ENCODE measurements around the gene COL6A1. TPM values are rescaled to one million over a fixed set of nuclear protein-coding genes. Genes with fewer than 3 reads are reported as not detected.
"Not testable (repeated sequence)": the region's sequence is repeated elsewhere in the genome, so short reads cannot be mapped to it uniquely, and the experiment has no call there.

Gene COL6A1
- total and polyA plus RNA-seq, 2 of the 13 experiments (the other 11 are each of a cell fraction or from before 2014, with no cell fraction given) = 3.1 to 4.8 TPM

DNA sequence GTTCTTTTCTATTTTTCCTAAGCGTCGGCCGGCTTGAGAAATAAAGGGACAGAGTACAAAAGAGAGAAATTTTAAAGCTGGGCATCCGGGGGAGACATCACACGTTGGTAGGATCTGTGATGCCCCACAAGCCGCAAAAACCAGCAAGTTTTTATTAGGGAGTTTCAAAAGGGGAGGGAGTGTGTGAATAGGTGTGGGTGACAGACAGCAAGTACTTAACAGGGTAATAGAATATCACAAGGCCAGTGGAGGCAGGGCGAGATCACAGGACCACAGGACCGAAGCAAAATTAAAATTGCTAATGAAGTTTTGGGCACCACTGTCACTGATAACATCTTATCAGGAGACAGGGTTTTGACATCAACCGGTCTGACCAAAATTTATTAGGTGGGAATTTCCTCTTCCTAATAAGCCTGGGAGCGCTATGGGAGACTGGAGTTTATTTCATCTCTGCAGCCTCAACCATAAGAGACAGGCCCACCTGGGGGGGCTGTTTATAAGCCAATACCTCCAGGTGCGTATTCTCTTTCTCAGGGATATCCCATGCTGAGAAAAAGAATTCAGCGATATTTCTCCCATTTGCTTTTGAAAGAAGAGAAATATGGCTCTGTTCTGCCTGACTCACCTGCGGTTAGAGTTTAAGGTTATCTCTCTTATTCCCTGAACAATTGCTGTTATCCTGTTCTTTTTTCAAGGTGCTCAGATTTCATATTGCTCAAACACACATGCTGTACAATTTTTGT is 5.7 kb upstream of the COL6A1 start:
- H3K79me2 ChIP-seq (ENCODE audit: insufficient read depth, low read length); POLR2A ChIA-PET; H3K9ac ChIP-seq (ENCODE audit: insufficient read depth, low read depth, low read length); H3K4me3 ChIP-seq (replicated peaks in 1 of 3; ENCODE audit: insufficient read depth in 1 of 3, low read depth in 2 of 3, low read length in 3 of 3); DNase-seq (ENCODE audit: low spot score); H3K27ac ChIP-seq (ENCODE audit: extremely low read length, insufficient read depth, low read length); ATAC-seq; H4K20me1 ChIP-seq (ENCODE audit: insufficient read depth, low read length); FAIRE-seq; H3K9me3 ChIP-seq (ENCODE audit: low read length); H3K4me2 ChIP-seq (ENCODE audit: low read depth, low read length); H2AFZ ChIP-seq (ENCODE audit: low read length); CTCF ChIA-PET (ENCODE audit: low intra/inter-chr PET ratio, low total read pairs); BruUV-seq (replicated peaks); H3K36me3 ChIP-seq (replicated peaks in 1 of 2; ENCODE audit: control insufficient read depth in 1 of 2, insufficient read depth in 2 of 2, low read length in 2 of 2): not testable (repeated sequence)
- Histone ChIP-seq H3K4me1 (ENCODE audit: insufficient read depth, low read length) (peaks cover 26% of the 10 kb centered on the region), H3K27me3 (ENCODE audit: control insufficient read depth in 1 of 2, insufficient read depth in 2 of 2, low read length in 2 of 2) (peaks cover 19 to 62% of the 10 kb centered on the region in 2 experiments)
- in situ Hi-C loops (cut with HindIII; ENCODE audit: extremely low pct_ligation_motif_present, low pct_unique_long_range_greater_than_20kb) = loop anchor here (10.0 kb wide), 1 partner anchor 309 kb away; the partner anchor contains the start of genes MCM3AP and YBEY
- intact Hi-C loops (cut with micrococcal nuclease; ENCODE audit: unreplicated experiment) = loop anchor here (10.0 kb wide), 1 partner anchor 219 kb away; no protein-coding TSS in a partner anchor
- 60% methylated on average over 13 of the region's 13 CpGs for WGBS (ENCODE audit: low lambda C conversion rate)

DNA sequence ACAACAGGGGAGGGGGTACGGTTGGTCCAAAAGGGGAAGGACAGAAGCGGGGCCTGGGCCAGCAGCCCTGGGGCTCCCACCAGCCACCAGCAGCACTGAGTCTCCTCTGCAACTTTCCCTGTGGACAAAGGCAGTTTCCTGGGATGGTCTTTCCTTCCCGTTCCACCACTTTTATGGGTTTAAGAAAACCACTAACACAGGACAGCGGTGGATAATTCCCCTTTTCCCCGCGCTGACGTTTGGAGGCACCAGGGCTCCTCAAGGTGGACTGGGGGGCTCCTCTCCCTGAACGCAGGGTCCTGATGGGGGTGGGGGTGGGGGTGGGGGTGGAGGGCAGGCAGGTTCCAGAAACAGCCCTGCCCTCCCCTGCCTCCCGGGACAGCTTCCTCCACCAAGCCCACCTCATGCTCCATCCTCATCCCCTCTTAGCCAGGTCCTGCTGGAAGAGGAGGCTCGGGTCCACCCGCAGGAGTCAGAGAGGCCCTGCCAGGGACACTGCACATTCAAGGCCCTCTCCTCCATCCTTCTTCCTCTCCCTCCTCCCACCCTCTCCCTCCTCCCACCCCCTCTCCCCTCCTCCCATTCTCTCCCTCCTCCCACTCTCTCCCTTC is 4.8 kb upstream of the COL6A1 start:
- intact Hi-C loops (cut with micrococcal nuclease; ENCODE audit: unreplicated experiment) = loop anchor here (10.0 kb wide), 1 partner anchor 218 kb away; no protein-coding TSS in a partner anchor
- H3K4me2 ChIP-seq (ENCODE audit: low read depth, low read length) = no peak overlapping the region
- BruUV-seq (replicated peaks) = no TSS peak
- ATAC-seq = no peak
- POLR2A ChIA-PET = no interaction called here
- no peak for DNase-seq (ENCODE audit: low spot score)
- no peak overlapping the region for H3K27ac ChIP-seq (ENCODE audit: extremely low read length, insufficient read depth, low read length)
- no peak overlapping the region for H3K4me3 ChIP-seq (replicated peaks in 1 of 3; ENCODE audit: insufficient read depth in 1 of 3, low read depth in 2 of 3, low read length in 3 of 3)
- H3K9ac ChIP-seq (ENCODE audit: insufficient read depth, low read depth, low read length) = no peak overlapping the region
- CTCF ChIA-PET (ENCODE audit: low intra/inter-chr PET ratio, low total read pairs) = no interaction called here
- H3K9me3 ChIP-seq (ENCODE audit: low read length) = no peaks in the 10 kb centered on the region
- peaks cover 29% of the 10 kb centered on the region for H3K4me1 ChIP-seq (ENCODE audit: insufficient read depth, low read length)
- no peaks in the 10 kb centered on the region for H3K36me3 ChIP-seq (replicated peaks in 1 of 2; ENCODE audit: control insufficient read depth in 1 of 2, insufficient read depth in 2 of 2, low read length in 2 of 2)
- in situ Hi-C loops (cut with HindIII; ENCODE audit: extremely low pct_ligation_motif_present, low pct_unique_long_range_greater_than_20kb) = loop anchor here (10.0 kb wide), 1 partner anchor 308 kb away; the partner anchor contains the start of genes MCM3AP and YBEY
- H2AFZ ChIP-seq (ENCODE audit: low read length) = no peak overlapping the region
- peaks cover 16 to 57% of the 10 kb centered on the region in 2 experiments for H3K27me3 ChIP-seq (ENCODE audit: control insufficient read depth in 1 of 2, insufficient read depth in 2 of 2, low read length in 2 of 2)
- WGBS (ENCODE audit: low lambda C conversion rate) = 36% methylated on average over 6 of the region's 11 CpGs
- H4K20me1 ChIP-seq (ENCODE audit: insufficient read depth, low read length) = no peaks in the 10 kb centered on the region
- no peak for FAIRE-seq
- no peaks in the 10 kb centered on the region for H3K79me2 ChIP-seq (ENCODE audit: insufficient read depth, low read length)
- TF ChIP-seq, protein P1, sequence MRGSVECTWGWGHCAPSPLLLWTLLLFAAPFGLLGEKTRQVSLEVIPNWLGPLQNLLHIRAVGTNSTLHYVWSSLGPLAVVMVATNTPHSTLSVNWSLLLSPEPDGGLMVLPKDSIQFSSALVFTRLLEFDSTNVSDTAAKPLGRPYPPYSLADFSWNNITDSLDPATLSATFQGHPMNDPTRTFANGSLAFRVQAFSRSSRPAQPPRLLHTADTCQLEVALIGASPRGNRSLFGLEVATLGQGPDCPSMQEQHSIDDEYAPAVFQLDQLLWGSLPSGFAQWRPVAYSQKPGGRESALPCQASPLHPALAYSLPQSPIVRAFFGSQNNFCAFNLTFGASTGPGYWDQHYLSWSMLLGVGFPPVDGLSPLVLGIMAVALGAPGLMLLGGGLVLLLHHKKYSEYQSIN (CRISPR knock-in tag; IDR thresholded peaks at IDR 0.05; ENCODE audit: borderline replicate concordance) = no peak
- TF ChIP-seq, protein P2, sequence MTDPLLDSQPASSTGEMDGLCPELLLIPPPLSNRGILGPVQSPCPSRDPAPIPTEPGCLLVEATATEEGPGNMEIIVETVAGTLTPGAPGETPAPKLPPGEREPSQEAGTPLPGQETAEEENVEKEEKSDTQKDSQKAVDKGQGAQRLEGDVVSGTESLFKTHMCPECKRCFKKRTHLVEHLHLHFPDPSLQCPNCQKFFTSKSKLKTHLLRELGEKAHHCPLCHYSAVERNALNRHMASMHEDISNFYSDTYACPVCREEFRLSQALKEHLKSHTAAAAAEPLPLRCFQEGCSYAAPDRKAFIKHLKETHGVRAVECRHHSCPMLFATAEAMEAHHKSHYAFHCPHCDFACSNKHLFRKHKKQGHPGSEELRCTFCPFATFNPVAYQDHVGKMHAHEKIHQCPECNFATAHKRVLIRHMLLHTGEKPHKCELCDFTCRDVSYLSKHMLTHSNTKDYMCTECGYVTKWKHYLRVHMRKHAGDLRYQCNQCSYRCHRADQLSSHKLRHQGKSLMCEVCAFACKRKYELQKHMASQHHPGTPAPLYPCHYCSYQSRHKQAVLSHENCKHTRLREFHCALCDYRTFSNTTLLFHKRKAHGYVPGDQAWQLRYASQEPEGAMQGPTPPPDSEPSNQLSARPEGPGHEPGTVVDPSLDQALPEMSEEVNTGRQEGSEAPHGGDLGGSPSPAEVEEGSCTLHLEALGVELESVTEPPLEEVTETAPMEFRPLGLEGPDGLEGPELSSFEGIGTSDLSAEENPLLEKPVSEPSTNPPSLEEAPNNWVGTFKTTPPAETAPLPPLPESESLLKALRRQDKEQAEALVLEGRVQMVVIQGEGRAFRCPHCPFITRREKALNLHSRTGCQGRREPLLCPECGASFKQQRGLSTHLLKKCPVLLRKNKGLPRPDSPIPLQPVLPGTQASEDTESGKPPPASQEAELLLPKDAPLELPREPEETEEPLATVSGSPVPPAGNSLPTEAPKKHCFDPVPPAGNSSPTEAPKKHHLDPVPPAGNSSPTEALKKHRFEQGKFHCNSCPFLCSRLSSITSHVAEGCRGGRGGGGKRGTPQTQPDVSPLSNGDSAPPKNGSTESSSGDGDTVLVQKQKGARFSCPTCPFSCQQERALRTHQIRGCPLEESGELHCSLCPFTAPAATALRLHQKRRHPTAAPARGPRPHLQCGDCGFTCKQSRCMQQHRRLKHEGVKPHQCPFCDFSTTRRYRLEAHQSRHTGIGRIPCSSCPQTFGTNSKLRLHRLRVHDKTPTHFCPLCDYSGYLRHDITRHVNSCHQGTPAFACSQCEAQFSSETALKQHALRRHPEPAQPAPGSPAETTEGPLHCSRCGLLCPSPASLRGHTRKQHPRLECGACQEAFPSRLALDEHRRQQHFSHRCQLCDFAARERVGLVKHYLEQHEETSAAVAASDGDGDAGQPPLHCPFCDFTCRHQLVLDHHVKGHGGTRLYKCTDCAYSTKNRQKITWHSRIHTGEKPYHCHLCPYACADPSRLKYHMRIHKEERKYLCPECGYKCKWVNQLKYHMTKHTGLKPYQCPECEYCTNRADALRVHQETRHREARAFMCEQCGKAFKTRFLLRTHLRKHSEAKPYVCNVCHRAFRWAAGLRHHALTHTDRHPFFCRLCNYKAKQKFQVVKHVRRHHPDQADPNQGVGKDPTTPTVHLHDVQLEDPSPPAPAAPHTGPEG (CRISPR knock-in tag; IDR thresholded peaks at IDR 0.05) = no peak
- TF ChIP-seq, protein P3, sequence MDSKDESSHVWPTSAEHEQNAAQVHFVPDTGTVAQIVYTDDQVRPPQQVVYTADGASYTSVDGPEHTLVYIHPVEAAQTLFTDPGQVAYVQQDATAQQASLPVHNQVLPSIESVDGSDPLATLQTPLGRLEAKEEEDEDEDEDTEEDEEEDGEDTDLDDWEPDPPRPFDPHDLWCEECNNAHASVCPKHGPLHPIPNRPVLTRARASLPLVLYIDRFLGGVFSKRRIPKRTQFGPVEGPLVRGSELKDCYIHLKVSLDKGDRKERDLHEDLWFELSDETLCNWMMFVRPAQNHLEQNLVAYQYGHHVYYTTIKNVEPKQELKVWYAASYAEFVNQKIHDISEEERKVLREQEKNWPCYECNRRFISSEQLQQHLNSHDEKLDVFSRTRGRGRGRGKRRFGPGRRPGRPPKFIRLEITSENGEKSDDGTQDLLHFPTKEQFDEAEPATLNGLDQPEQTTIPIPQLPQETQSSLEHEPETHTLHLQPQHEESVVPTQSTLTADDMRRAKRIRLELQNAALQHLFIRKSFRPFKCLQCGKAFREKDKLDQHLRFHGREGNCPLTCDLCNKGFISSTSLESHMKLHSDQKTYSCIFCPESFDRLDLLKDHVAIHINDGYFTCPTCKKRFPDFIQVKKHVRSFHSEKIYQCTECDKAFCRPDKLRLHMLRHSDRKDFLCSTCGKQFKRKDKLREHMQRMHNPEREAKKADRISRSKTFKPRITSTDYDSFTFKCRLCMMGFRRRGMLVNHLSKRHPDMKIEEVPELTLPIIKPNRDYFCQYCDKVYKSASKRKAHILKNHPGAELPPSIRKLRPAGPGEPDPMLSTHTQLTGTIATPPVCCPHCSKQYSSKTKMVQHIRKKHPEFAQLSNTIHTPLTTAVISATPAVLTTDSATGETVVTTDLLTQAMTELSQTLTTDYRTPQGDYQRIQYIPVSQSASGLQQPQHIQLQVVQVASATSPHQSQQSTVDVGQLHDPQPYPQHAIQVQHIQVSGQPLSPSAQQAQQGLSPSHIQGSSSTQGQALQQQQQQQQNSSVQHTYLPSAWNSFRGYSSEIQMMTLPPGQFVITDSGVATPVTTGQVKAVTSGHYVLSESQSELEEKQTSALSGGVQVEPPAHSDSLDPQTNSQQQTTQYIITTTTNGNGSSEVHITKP (CRISPR knock-in tag; IDR thresholded peaks at IDR 0.05; ENCODE audit: low read depth) = no peak

Data from HepG2 (cell line).